Fibroblast of skin of abdomen (primary cell): ENCODE data around the gene SLC37A2.
"Not testable (repeated sequence)": the region's sequence is repeated elsewhere in the genome, so short reads cannot be mapped to it uniquely, and the experiment has no call there.

Experiments used
- DNase-seq: peaks from one replicate; pipeline ENCODE4 v3.0.0-alpha.2; 2013

Gene SLC37A2

GRCh38 chr11:125084761-125085231 is 21.7 kb downstream of the SLC37A2 start:
- DNase-seq, result no peak

- DNase-seq, result no peak
Observed at GRCh38 chr11:125085301-125086081, 22.4 kb downstream of the SLC37A2 start.

GRCh38 chr11:125086633-125087296 is 23.7 kb downstream of the SLC37A2 start:
- DNase-seq, result no peak

GRCh38 chr11:125088123-125088522 is 25.0 kb downstream of the SLC37A2 start:
- DNase-seq, result no peak

- no peak for DNase-seq
Observed at GRCh38 chr11:125088576-125089455, 25.7 kb downstream of the SLC37A2 start.

GRCh38 chr11:125089481-125089880 is 26.4 kb downstream of the SLC37A2 start:
- DNase-seq, result not testable (repeated sequence)

GRCh38 chr11:125090151-125090550 is 27.0 kb downstream of the SLC37A2 start:
- DNase-seq, result not testable (repeated sequence)

- DNase-seq, result no peak
Observed at GRCh38 chr11:125090816-125091215, 27.7 kb downstream of the SLC37A2 start.

- peak; percentile 74 for DNase-seq
Observed at GRCh38 chr11:125091247-125091876, 28.3 kb downstream of the SLC37A2 start.

GRCh38 chr11:125091877-125092664 is 29.0 kb downstream of the SLC37A2 start:
- no peak for DNase-seq

- no peak for DNase-seq
Observed at GRCh38 chr11:125092669-125093068, 29.6 kb downstream of the SLC37A2 start.

GRCh38 chr11:125093502-125093901 is 30.4 kb downstream of the SLC37A2 start:
- no peak for DNase-seq

- no peak for DNase-seq
Observed at GRCh38 chr11:125094731-125095130, 31.6 kb downstream of the SLC37A2 start.

- DNase-seq, result no peak
Observed at GRCh38 chr11:125100136-125100535, 37.0 kb downstream of the SLC37A2 start.

GRCh38 chr11:125101596-125101995 is 38.5 kb downstream of the SLC37A2 start:
- no peak for DNase-seq

- no peak for DNase-seq
Observed at GRCh38 chr11:125102025-125102424, 38.9 kb downstream of the SLC37A2 start.

- no peak for DNase-seq
Observed at GRCh38 chr11:125102510-125102909, 39.4 kb downstream of the SLC37A2 start.

GRCh38 chr11:125105926-125106325 is 42.8 kb downstream of the SLC37A2 start:
- DNase-seq, result no peak

- DNase-seq, result no peak
Observed at GRCh38 chr11:125108469-125108868, 45.4 kb downstream of the SLC37A2 start.

GRCh38 chr11:125110506-125110905 is 47.4 kb downstream of the SLC37A2 start:
- no peak for DNase-seq

- DNase-seq, result no peak
Observed at GRCh38 chr11:125111001-125111342, 47.9 kb downstream of the SLC37A2 start.
